ENCODE data around the gene TIGD6. TPM values are rescaled to one million over a fixed set of nuclear protein-coding genes. Genes with fewer than 3 reads are reported as not detected.
A peak's percentile ranks its signal among the peaks of the same experiment; 100 is the strongest.

The TIGD6 gene
- total and polyA plus RNA-seq, 9 of the 15 experiments (the other 6 are each of a cell fraction or from before 2014, with no cell fraction given), result 1.8 to 6.3 (median 3.9) TPM

DNA sequence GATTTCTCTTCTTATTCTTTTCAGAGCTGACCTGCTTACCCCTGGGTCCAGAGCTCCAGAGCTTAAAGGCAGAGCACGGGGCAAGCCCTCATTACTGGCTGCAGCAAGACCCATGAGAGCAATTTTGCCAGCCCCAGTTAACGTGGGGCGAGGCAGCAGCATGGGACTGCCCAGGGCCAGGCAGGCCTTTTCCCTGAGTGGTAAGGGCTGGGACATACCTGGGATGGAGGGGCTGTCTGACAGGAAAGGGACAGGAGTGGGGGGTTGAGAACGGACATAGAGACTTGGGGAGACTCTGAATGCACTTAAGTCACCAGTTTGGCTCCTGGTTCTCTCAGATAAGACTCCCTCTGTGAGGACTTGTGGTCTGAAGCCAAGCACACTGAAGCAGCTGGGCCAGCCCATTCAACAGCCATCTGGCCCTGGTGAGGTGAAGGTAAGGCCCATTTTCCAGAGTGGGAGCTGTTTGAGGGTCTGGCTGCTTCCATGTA, 26.3 kb upstream of the TIGD6 start (continued):
- TF ChIP-seq, protein P1, sequence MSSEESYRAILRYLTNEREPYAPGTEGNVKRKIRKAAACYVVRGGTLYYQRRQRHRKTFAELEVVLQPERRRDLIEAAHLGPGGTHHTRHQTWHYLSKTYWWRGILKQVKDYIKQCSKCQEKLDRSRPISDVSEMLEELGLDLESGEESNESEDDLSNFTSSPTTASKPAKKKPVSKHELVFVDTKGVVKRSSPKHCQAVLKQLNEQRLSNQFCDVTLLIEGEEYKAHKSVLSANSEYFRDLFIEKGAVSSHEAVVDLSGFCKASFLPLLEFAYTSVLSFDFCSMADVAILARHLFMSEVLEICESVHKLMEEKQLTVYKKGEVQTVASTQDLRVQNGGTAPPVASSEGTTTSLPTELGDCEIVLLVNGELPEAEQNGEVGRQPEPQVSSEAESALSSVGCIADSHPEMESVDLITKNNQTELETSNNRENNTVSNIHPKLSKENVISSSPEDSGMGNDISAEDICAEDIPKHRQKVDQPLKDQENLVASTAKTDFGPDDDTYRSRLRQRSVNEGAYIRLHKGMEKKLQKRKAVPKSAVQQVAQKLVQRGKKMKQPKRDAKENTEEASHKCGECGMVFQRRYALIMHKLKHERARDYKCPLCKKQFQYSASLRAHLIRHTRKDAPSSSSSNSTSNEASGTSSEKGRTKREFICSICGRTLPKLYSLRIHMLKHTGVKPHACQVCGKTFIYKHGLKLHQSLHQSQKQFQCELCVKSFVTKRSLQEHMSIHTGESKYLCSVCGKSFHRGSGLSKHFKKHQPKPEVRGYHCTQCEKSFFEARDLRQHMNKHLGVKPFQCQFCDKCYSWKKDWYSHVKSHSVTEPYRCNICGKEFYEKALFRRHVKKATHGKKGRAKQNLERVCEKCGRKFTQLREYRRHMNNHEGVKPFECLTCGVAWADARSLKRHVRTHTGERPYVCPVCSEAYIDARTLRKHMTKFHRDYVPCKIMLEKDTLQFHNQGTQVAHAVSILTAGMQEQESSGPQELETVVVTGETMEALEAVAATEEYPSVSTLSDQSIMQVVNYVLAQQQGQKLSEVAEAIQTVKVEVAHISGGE (CRISPR knock-in tag; IDR thresholded peaks at IDR 0.05), result 0 out of 6 replicates have a peak, but pooled peaks of 1 of the 3 experiments have one; percentile 31
- TF ChIP-seq, protein P2, sequence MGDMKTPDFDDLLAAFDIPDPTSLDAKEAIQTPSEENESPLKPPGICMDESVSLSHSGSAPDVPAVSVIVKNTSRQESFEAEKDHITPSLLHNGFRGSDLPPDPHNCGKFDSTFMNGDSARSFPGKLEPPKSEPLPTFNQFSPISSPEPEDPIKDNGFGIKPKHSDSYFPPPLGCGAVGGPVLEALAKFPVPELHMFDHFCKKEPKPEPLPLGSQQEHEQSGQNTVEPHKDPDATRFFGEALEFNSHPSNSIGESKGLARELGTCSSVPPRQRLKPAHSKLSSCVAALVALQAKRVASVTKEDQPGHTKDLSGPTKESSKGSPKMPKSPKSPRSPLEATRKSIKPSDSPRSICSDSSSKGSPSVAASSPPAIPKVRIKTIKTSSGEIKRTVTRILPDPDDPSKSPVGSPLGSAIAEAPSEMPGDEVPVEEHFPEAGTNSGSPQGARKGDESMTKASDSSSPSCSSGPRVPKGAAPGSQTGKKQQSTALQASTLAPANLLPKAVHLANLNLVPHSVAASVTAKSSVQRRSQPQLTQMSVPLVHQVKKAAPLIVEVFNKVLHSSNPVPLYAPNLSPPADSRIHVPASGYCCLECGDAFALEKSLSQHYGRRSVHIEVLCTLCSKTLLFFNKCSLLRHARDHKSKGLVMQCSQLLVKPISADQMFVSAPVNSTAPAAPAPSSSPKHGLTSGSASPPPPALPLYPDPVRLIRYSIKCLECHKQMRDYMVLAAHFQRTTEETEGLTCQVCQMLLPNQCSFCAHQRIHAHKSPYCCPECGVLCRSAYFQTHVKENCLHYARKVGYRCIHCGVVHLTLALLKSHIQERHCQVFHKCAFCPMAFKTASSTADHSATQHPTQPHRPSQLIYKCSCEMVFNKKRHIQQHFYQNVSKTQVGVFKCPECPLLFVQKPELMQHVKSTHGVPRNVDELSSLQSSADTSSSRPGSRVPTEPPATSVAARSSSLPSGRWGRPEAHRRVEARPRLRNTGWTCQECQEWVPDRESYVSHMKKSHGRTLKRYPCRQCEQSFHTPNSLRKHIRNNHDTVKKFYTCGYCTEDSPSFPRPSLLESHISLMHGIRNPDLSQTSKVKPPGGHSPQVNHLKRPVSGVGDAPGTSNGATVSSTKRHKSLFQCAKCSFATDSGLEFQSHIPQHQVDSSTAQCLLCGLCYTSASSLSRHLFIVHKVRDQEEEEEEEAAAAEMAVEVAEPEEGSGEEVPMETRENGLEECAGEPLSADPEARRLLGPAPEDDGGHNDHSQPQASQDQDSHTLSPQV (IDR thresholded peaks at IDR 0.05), result peak; percentile 63
- TF ChIP-seq MAFF (IDR thresholded peaks at IDR 0.05; ENCODE audit: low read length) (no peak), TCF3 (CRISPR knock-in tag; IDR thresholded peaks at IDR 0.05) (peak; percentile 94), HNRNPUL1 (IDR thresholded peaks at IDR 0.05; ENCODE audit: low read length) (no peak), ESRRA (IDR thresholded peaks at IDR 0.05; ENCODE audit: borderline replicate concordance, low read depth) (peak; percentile 63), TAL1 (IDR thresholded peaks at IDR 0.05) (peak; percentile 86), ZEB2 (IDR thresholded peaks at IDR 0.05) (peak; percentile 40; the same call in 1 of the 2 replicates), ATF7 (IDR thresholded peaks at IDR 0.05) (peak; percentile 29; the same call in 1 of the 2 replicates), KDM1A (IDR thresholded peaks at IDR 0.05) (peak; percentile 9 to 31; a peak in 1 of 4 replicates), PML (IDR thresholded peaks at IDR 0.05; ENCODE audit: low read length) (peak; percentile 83), MYBL2 (IDR thresholded peaks at IDR 0.05; ENCODE audit: low read depth) (no peak), MYBL2 (CRISPR knock-in tag; IDR thresholded peaks at IDR 0.05; ENCODE audit: borderline replicate concordance) (no peak), HDAC1 (IDR thresholded peaks at IDR 0.05) (peak in 1 of 2 experiments; percentile 52; a peak in 1 of 4 replicates), MED1 (CRISPR knock-in tag; IDR thresholded peaks at IDR 0.05; ENCODE audit: borderline replicate concordance) (no peak)
- TF ChIP-seq, protein P3, sequence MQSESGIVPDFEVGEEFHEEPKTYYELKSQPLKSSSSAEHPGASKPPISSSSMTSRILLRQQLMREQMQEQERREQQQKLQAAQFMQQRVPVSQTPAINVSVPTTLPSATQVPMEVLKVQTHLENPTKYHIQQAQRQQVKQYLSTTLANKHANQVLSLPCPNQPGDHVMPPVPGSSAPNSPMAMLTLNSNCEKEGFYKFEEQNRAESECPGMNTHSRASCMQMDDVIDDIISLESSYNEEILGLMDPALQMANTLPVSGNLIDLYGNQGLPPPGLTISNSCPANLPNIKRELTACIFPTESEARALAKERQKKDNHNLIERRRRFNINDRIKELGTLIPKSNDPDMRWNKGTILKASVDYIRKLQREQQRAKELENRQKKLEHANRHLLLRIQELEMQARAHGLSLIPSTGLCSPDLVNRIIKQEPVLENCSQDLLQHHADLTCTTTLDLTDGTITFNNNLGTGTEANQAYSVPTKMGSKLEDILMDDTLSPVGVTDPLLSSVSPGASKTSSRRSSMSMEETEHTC (IDR thresholded peaks at IDR 0.05), result peak; percentile 72; the same call in 1 of the 2 replicates
- TF ChIP-seq, protein P4, sequence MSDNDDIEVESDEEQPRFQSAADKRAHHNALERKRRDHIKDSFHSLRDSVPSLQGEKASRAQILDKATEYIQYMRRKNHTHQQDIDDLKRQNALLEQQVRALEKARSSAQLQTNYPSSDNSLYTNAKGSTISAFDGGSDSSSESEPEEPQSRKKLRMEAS (CRISPR knock-in tag; IDR thresholded peaks at IDR 0.05), result 0 out of 2 replicates have a peak, but pooled peaks have one; percentile 26
- TF ChIP-seq, protein P5, sequence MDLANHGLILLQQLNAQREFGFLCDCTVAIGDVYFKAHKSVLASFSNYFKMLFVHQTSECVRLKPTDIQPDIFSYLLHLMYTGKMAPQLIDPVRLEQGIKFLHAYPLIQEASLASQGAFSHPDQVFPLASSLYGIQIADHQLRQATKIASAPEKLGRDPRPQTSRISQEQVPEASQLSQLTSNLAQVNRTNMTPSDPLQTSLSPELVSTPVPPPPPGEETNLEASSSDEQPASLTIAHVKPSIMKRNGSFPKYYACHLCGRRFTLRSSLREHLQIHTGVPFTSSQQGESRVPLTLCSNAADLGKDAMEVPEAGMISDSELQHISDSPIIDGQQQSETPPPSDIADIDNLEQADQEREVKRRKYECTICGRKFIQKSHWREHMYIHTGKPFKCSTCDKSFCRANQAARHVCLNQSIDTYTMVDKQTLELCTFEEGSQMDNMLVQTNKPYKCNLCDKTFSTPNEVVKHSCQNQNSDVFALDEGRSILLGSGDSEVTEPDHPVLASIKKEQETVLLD (IDR thresholded peaks at IDR 0.05), result peak; percentile 71; the same call in 1 of the 2 replicates
